Gastroesophageal sphincter (tissue), 4 donors: ENCODE measurements around the gene ZNF296. TPM values are rescaled to one million over a fixed set of nuclear protein-coding genes. Genes with fewer than 3 reads are reported as not detected.

Experiments used
- ATAC-seq: fragments of 150-250 bp; one replicate; pipeline ENCODE4 v1.9.1; 2016; ENCODE audit warnings: mild to moderate bottlenecking, moderate library complexity
- H3K27ac ChIP-seq, 4 donors: fragments of 200-600 bp; sonication (generic) in 3 of 4; 1 replicate in 3 of 4; 2 replicates in 1 of 4; pipeline ENCODE4 v1.5.1; 2016 to 2019
- H3K27me3 ChIP-seq: fragments of 200-600 bp; sonication (generic); one replicate; pipeline ENCODE4 v1.5.1; 2019
- H3K36me3 ChIP-seq, 2 donors: fragments of 200-600 bp; sonication (generic); one replicate each; pipeline ENCODE4 v1.5.1; 2019; ENCODE audit warnings: control low read depth in 1 of 2
- H3K4me1 ChIP-seq, 3 donors: fragments of 200-600 bp; sonication (generic); 1 replicate in 2 of 3; 2 replicates in 1 of 3; pipeline ENCODE4 v1.5.1; 2016 to 2019; ENCODE audit warnings: control low read depth in 2 of 3
- H3K4me3 ChIP-seq, 2 donors: fragments of 200-600 bp; sonication (generic); one replicate each; pipeline ENCODE4 v1.5.1; 2019; ENCODE audit warnings: mild to moderate bottlenecking in 1 of 2, moderate library complexity in 1 of 2
- H3K9me3 ChIP-seq, 3 donors: fragments of 200-600 bp; sonication (generic); one replicate each; pipeline ENCODE4 v1.5.1; 2017 to 2019; ENCODE audit warnings: control low read depth in 2 of 3
- CTCF ChIP-seq, 4 experiments: fragments of 200-600 bp in 2 of 4; fragments of 450-650 bp in 2 of 4; sonication (generic) in 1 of 4; IDR thresholded peaks; one replicate each; pipeline ENCODE4 v1.5.1; 2017 to 2019; ENCODE audit warnings: antibody characterized with exemption in 4 of 4, mild to moderate bottlenecking in 2 of 4, moderate library complexity in 2 of 4
- EP300 ChIP-seq: sonication (generic); formaldehyde crosslinking; IDR thresholded peaks from one replicate; pipeline ENCODE4 v1.6.1; 2017; ENCODE audit warnings: antibody characterized with exemption, mild to moderate bottlenecking
- POLR2A ChIP-seq, 2 donors: fragments of 450-650 bp; IDR thresholded peaks; one replicate each; pipeline ENCODE4 v1.6.1; 2017; ENCODE audit warnings: antibody characterized with exemption in 2 of 2, mild to moderate bottlenecking in 2 of 2, moderate library complexity in 1 of 2
- POLR2AphosphoS5 ChIP-seq: sonication (generic); formaldehyde crosslinking; IDR thresholded peaks from one replicate; pipeline ENCODE4 v1.6.1; 2017; ENCODE audit warnings: antibody characterized with exemption
- WGBS, 2 donors: methylation state at CpG; one replicate each; pipeline ENCODE4 v1.1.5; 2018; ENCODE audit warnings: low coverage in 1 of 2; 5-methylcytosine and 5-hydroxymethylcytosine counted together
- total RNA-seq, 4 donors: library from RNA; depleted of rRNA; stranded (reverse); fragments of >200 nt; gene quantifications; one replicate each; pipeline ENCODE4 v1.1.0, GENCODE V29; 2016

The ZNF296 gene
- total RNA-seq, 4 donors from 2014 or later = 0.50 TPM; not detected in 3

GRCh38 chr19:45038931-45039893 lies 37.1 kb downstream of the ZNF296 start, which contains the start of gene CLASRP:
TSS of gene CLASRP (plus strand) at chr19:45039045. CDS start at chr19:45040213, 1,168 bp downstream.
- Histone ChIP-seq H3K9me3 (peaks cover 0 to 4% (median 0%) of the 10 kb centered on the region in 3 donors), H3K27me3 (no peaks in the 10 kb centered on the region), H3K27ac (peak within 1 kb of the TSS; percentile 55 to 95 (median 90)), H3K36me3 (peaks cover 0 to 70% of the 10 kb centered on the region in 2 donors), H3K4me3 (peak within 1 kb of the TSS; percentile 53 to 67), H3K4me1 (peaks cover 6 to 49% (median 24%) of the 10 kb centered on the region in 3 donors)
- 4 to 5% methylated on average over 21 to 31 of the region's 62 CpGs for WGBS, 2 donors
- ATAC-seq = peak; percentile 98
- TF ChIP-seq EP300 (no peak), POLR2AphosphoS5 (peak; percentile 96), POLR2A (IDR thresholded peaks at IDR 0.05) (peak; percentile 89 to 91), CTCF (IDR thresholded peaks at IDR 0.05) (peak in 1 of 4 experiments; percentile 12)

GRCh38 chr19:45037393-45038169 lies 38.7 kb downstream of the ZNF296 start:
- no peak overlapping the region for H3K4me3 ChIP-seq
- 80% methylated on average over 6 of the region's 37 CpGs; no CpG with 5 or more reads in 1 of the 2 donors for WGBS, 2 donors
- H3K36me3 ChIP-seq = peaks cover 0 to 72% of the 10 kb centered on the region in 2 donors

GRCh38 chr19:45035755-45036154 lies 40.5 kb downstream of the ZNF296 start:
- no peak overlapping the region for H3K27ac ChIP-seq
- no peaks in the 10 kb centered on the region for H3K27me3 ChIP-seq
- no peak for ATAC-seq
- H3K9me3 ChIP-seq = peaks cover 0 to 4% (median 0%) of the 10 kb centered on the region in 3 donors
- peaks cover 0 to 72% of the 10 kb centered on the region in 2 donors for H3K36me3 ChIP-seq
- TF ChIP-seq POLR2AphosphoS5 (no peak), CTCF (IDR thresholded peaks at IDR 0.05) (no peak), POLR2A (IDR thresholded peaks at IDR 0.05) (no peak), EP300 (no peak)
- no peak overlapping the region for H3K4me3 ChIP-seq
- H3K4me1 ChIP-seq = peaks cover 6 to 24% (median 18%) of the 10 kb centered on the region in 3 donors
- 94 to 97% methylated on average over 5 to 6 of the region's 6 CpGs for WGBS, 2 donors

More at GRCh38 chr19:45037393-45038169, 38.7 kb downstream of the ZNF296 start:
- no peaks in the 10 kb centered on the region for H3K27me3 ChIP-seq
- H3K4me1 ChIP-seq = peaks cover 6 to 42% (median 24%) of the 10 kb centered on the region in 3 donors
- H3K27ac ChIP-seq = no peak overlapping the region
- no peak for ATAC-seq
- H3K9me3 ChIP-seq = peaks cover 0 to 4% (median 0%) of the 10 kb centered on the region in 3 donors
- no peak for TF ChIP-seq CTCF (IDR thresholded peaks at IDR 0.05)
- no peak for TF ChIP-seq POLR2AphosphoS5
- TF ChIP-seq EP300 = no peak
- no peak for TF ChIP-seq POLR2A (IDR thresholded peaks at IDR 0.05)

- Histone ChIP-seq H3K27me3 (no peaks in the 10 kb centered on the region), H3K4me3 (no peak overlapping the region), H3K36me3 (peaks cover 0 to 96% of the 10 kb centered on the region in 2 donors), H3K4me1 (no peaks in the 10 kb centered on the region), H3K27ac (no peak overlapping the region), H3K9me3 (peaks cover 0 to 4% (median 0%) of the 10 kb centered on the region in 3 donors)
- no peak for ATAC-seq
- no peak for TF ChIP-seq POLR2AphosphoS5
- no peak for TF ChIP-seq CTCF (IDR thresholded peaks at IDR 0.05)
- TF ChIP-seq EP300 = no peak
- TF ChIP-seq POLR2A (IDR thresholded peaks at IDR 0.05) = no peak
- 90 to 93% methylated on average over 2 to 8 of the region's 18 CpGs for WGBS, 2 donors
Measured at GRCh38 chr19:45032421-45032820, 43.9 kb downstream of the ZNF296 start.
